CD4-positive, alpha-beta T cell treated with Interleukin-17A for 4 hours (primary cell): ENCODE measurements around the gene TSEN54.
A peak's percentile ranks its signal among the peaks of the same experiment; 100 is the strongest.

ENCODE experiments used
- DNase-seq: peaks from one replicate; pipeline ENCODE4 v3.0.0-alpha.2; 2020; ENCODE audit warnings: mixed read lengths

Gene TSEN54

DNA sequence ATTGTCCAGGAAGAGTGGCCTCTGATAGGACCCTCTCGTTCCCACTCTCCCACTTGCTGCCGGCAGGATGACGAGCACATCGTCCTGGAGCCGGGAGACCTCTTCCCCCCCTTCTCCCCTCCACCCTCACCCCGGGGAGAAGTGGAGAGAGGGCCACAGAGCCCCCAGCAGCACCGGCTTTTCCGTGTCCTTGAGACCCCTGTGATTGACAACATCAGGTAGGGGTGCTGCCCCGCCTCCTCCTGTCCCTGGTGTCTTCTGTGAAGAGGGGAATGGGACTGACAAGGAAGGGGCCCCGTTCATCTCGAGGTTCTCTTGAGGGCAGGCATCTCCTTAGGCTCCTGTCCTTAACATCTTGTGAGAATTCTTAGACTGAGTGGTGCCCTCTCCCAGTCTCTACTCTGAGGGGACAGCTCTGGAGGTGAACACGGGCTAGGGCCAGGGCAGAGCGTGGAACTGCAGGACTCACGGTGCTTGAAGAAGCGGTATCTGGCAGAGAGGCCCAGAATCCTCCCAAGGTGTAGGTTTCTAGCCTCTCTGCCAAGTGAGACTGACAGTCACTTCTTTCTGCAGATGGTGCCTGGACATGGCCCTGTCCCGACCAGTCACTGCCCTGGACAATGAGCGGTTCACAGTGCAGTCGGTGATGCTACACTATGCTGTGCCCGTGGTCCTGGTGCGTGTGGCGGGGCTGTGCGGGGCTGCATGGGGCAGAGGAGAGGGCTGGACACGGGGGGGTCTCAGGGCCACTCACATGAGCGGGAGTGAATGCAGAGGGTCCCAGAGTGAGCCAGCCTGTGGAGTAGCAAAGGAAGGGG, 27.4 kb upstream of the TSEN54 start:
- DNase-seq, result no peak

DNA sequence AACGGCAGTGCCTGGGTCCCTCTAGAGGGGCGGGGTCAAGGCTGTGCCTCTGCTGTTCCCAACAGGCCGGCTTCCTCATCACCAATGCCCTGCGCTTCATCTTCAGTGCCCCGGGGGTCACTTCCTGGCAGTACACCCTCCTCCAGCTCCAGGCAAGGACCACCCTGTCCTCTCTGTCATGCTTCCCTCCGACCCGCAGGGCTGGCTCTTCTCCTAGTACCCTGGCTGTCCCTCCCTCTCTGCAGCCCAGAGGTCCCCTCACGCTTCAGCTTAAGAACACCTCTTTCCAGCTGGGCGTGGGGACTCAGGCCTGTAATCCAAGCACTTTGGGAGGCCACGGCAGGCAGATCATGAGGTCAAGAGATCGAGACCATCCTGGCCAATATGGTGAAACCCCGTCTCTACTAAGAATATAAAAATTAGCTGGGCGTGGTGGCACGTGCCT, 26.8 kb upstream of the TSEN54 start:
- no peak for DNase-seq

- DNase-seq, result no peak
These were observed 26.1 kb upstream of the TSEN54 start for GRCh38 chr17:75490173-75490743.

- DNase-seq, result no peak
These were observed 25.2 kb upstream of the TSEN54 start for GRCh38 chr17:75490953-75491649.

- DNase-seq, result no peak
These were observed 24.6 kb upstream of the TSEN54 start for GRCh38 chr17:75491680-75492079.

DNA sequence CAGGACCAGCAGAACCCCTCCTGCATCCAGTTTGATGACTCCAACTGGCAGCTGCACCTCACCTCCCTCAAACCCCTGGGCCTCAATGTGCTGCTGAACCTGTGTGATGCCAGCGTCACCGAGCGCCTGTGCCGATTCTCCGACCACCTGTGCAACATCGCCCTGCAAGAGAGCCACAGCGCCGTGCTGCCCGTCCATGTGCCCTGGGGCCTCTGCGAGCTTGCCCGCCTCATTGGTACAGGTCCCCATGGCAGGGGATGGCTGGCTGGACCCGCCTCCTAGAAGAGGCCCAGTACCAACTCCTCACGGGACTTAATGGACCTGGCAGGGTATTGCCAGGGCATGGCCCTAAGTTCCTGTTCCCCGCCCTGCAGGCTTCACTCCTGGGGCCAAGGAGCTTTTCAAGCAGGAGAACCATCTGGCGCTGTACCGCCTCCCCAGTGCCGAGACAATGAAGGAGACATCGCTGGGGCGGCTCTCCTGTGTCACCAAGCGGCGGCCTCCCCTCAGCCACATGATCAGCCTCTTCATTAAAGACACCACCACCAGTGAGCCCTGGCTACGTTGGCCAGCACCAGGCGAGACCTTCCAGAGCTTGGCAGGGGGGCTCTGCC, 23.7 kb upstream of the TSEN54 start:
- no peak for DNase-seq

- DNase-seq, result no peak
These were observed 22.7 kb upstream of the TSEN54 start for GRCh38 chr17:75493476-75494129.

- no peak for DNase-seq
These were observed 21.9 kb upstream of the TSEN54 start for GRCh38 chr17:75494326-75494877.

DNA sequence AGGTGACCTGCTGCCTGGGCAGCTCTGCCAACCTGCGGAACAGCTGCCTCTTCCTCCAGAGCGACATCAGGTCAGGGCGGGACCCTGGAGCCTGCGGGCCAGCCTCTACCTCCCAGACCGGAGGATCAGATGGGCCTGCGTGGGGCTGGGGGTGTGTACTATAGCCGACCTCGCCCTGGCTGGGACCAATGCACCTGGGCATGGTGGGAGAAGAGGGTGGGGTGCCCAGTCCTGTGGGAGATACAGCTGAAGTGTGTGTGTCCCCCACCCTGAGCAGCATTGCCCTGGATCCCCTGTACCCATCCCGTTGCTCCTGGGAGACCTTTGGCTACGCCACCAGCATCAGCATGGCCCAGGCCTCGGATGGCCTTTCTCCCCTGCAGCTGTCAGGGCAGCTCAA, 20.3 kb upstream of the TSEN54 start:
- DNase-seq, result no peak

DNA sequence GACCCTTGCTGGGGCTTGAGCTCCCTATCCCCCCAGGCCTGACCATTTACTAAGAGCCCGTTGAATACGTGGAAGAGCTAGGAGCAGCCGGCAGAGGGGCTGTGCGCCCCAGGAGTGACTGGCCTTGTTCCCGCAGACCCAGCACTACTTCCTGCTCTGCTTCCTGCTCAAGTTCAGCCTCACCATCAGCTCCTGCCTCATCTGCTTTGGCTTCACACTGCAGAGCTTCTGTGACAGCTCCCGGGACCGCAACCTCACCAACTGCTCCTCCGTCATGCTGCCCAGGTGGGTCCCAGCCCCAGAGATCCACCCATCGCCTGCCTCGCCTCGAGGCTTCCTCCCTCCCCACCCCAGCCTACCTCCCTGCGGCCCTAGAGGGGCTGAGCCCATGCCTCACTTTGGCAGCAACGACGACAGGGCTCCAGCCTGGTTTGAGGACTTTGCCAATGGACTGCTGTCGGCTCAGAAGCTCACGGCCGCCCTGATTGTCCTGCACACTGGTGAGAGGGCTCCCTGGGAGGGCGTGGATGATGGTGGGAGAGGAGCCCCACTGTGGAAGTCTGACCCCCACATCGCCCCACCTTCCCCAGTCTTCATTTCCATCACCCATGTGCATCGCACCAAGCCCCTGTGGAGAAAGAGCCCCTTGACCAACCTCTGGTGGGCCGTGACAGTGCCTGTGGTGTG, 18.1 kb upstream of the TSEN54 start:
- DNase-seq, result peak; percentile 14

DNA sequence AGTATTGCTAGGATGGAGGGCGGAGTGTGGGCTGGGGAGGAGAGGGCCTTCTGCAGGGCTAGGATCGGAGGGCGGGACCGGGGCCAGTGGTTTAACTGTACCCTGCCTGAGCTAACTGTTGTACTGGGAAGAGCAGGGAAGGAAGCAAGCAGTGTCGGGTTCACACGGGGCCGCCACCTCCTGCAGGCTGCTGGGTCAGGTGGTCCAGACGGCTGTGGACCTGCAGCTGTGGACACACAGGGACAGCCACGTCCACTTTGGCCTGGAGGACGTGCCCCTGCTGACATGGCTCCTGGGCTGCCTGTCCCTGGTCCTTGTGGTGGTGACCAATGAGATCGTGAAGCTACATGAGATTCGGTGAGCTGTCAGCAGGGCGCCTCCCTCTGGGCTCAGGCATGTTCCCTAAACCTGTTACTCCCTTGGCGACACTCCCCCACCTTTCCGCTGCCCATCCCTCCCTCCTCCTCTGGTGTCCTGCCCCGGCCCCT, 17.6 kb upstream of the TSEN54 start:
- no peak for DNase-seq

DNA sequence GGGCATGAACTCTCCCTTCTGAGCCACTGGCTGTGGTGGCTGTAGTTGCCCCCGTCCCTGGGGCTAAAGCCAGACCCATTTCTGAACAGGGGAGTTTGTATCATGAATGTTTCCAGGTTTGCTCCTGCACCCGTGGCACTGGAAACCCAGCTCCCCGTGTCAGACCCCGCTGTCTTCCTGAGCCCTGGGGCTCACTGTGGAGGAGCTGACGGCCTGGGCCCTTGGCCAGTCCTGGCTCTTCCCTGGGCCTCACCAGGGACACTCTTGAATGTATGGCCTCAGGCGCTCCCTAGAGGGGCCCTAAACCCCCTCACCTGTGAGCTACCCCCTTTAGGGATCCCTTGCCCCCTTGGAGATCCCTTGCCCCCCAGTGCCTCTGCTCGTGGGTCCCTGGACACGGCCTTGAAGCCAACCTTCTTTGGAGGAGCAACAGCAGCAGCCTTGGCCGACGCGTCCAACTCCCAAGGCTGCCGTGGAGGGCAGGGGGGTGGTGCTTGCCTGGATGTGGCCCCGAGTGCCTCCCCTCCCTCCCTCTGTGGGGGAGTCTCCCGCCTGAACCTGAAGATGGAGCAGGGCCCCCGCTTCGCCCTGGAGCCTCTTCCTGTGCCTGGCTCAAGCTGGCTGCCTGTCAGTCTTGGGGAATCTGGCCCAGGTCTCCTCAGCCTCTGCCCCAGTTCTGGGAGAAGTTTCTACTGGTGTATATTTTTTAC, 16.9 kb upstream of the TSEN54 start:
- DNase-seq, result no peak

- DNase-seq, result no peak
These were observed 15.7 kb upstream of the TSEN54 start for GRCh38 chr17:75500419-75501216.

DNA sequence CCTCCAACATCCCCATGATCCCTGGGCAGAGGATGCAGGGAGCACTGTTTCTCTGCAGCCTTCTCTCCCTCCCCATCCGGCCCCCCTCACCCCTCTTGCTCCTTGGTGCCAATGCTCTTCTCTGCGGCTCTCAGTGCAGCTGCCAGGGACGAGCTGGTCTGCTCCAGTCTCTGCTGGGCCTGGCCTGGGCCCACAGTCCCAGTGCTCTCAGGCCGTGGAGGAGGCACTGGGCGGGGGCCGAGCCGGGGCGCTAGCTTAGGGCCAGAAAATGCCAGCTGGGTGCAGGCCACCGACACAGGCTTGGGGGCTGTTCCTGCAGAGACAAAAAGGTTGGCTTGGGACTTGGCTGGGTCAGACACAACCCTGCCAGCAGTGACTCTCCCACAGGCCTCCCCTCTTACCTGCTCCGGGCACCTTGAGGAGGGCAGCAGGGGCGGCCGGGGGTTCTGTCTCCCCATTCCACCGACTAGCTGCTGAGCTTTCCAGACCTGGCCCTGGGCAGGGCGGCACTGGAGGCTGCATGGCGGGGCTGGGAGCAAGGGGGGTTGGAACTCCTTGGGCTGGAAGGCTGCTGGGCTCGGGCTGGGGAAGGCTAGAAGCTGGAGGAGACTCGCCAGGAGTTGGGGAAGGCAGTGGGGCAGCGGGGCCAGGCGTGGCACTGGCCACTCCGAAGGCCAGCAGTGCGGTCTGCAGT, 14.8 kb upstream of the TSEN54 start:
- DNase-seq, result no peak

GRCh38 chr17:75502072-75502720, 14.1 kb upstream of the TSEN54 start:
- DNase-seq, result no peak

DNA sequence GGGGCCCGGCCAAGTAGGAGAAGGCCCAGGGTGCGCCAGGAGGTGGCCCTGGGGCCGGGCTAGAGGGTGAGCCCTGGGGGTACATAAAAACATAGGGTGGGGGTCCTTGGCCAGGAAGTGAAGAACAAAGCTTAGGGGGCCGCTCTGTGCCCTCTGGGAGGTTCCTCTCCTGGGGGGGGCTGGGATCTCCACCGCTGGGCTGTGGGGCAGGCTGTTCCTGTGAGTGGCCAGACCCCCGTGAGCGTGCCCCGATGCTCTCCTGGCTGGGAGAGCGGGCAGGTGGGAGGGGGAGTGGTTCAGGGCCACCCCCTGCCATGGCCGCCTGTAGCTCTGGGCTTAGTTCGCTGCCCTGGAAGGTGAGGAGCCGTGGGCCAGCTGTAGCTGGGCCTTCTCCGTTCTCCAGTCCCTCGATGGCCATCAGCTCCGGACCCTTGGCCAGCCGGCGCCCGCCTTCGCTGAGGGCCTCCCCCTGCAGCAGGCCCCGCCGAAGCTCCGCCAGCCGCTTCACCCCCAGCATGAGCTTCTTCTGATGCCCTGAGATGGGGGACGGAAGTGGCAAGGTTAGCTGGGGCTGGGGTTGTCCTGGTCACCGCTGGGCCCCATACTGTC, 13.5 kb upstream of the TSEN54 start:
- no peak for DNase-seq

DNA sequence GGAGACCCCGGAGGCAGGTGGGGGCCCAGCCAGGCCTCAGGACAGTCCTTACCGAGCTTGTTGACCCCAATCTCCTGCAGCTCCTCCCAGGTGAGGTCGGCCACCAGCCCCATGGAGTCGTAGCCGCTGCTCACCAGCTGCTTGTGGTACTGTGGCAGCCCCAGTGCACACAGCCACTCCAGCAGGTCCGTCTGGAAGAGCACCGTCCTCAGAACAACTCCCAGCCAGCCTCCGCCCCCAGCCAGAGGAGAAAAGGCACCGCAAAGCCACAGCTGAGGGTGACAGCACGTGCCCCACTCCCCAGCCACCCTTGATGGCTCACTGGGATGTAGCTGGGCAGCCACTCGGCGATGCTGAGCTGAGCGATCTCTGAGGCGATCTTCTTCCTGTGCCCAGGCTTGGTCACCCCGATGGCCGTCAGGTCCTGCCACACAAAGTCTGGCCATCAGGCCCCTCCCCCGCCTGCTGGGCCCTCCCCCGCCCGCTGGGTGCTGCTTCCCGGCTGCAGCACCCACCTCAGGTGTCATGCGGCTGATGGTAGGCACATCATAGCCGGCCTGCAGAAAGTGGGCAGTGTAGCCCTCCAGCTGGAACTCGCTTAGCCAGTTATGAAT, 12.9 kb upstream of the TSEN54 start:
- no peak for DNase-seq

DNA sequence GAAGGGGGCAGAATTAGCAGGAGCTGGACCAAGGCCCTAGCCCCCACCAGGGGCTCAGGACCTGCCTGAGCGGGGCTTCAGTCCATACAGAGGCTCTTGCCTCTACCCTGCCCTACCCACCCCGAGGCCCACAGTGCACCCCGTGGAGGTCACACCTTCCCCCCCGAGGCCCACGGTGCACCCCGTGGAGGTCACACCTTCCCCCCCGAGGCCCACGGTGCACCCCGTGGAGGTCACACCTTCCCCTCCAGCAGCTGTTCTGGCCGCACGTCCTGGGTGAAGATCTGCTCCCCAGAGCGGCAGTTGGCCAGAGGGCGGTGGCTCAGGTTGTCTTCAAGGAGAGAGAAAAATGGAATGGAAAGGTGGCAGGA, 12.4 kb upstream of the TSEN54 start:
- DNase-seq, result no peak
